Esophagus (tissue), 2 donors: Measurements from ENCODE around the gene SFMBT2. TPM values are rescaled to one million over a fixed set of nuclear protein-coding genes. Genes with fewer than 3 reads are reported as not detected.

ENCODE experiments used
- H3K27ac ChIP-seq, 2 donors: one replicate each; pipeline ENCODE4 v1.5.1; 2013; ENCODE audit warnings: low read depth in 2 of 2, mild to moderate bottlenecking in 2 of 2, inconsistent platforms in 1 of 2, low read length in 1 of 2, moderate library complexity in 1 of 2
- H3K27me3 ChIP-seq, 2 donors: one replicate each; pipeline ENCODE4 v1.6.1; 2013; ENCODE audit warnings: low read length in 2 of 2, control low read depth in 1 of 2, mild to moderate bottlenecking in 1 of 2; ENCODE audit not compliant: insufficient read depth in 2 of 2, control insufficient read depth in 1 of 2
- H3K36me3 ChIP-seq, 2 donors: one replicate each; pipeline ENCODE4 v1.6.1; 2013; ENCODE audit warnings: low read length in 1 of 2; ENCODE audit not compliant: control insufficient read depth in 2 of 2, insufficient read depth in 2 of 2
- H3K4me1 ChIP-seq, 2 donors: one replicate each; pipeline ENCODE4 v1.6.1; 2013; ENCODE audit warnings: low read length in 1 of 2; ENCODE audit not compliant: control insufficient read depth in 2 of 2, insufficient read depth in 2 of 2
- H3K4me3 ChIP-seq, 2 donors: one replicate each; pipeline ENCODE4 v1.5.1; 2013; ENCODE audit warnings: low read length in 2 of 2, mild to moderate bottlenecking in 2 of 2, low read depth in 1 of 2, moderate library complexity in 1 of 2
- H3K9me3 ChIP-seq, 2 donors: one replicate each; pipeline ENCODE4 v1.6.1; 2013; ENCODE audit warnings: mild to moderate bottlenecking in 2 of 2, low read depth in 1 of 2, low read length in 1 of 2, moderate library complexity in 1 of 2; ENCODE audit not compliant: control insufficient read depth in 2 of 2, insufficient read depth in 1 of 2
- WGBS, 2 donors: extraction: QIAGEN DNeasy Blood & Tissue Kit; methylation state at CpG; one replicate each; pipeline ENCODE4 v1.1.7; 2013; 5-methylcytosine and 5-hydroxymethylcytosine counted together
- polyA plus RNA-seq, 2 donors: library from polyadenylated mRNA; stranded (reverse); fragments of 200-250 nt; gene quantifications; one replicate each; pipeline ENCODE4 v1.2.3, GENCODE V29; 2013
- donor health status: healthy with polysubstance abuse.
- donor health status: Bipolar disorder and iron deficiency.

The SFMBT2 gene
- polyA plus RNA-seq, 2 donors: 0.45 to 0.55 TPM

- H3K27ac ChIP-seq: no peak overlapping the region
- 59 to 71% methylated on average over 9 of the region's 9 CpGs for WGBS, 2 donors
Observed at GRCh38 chr10:7311218-7311849, 99.5 kb downstream of the SFMBT2 start.

GRCh38 chr10:7310076-7310475 lies 100.8 kb downstream of the SFMBT2 start:
- H3K4me3 ChIP-seq: no peak overlapping the region
- WGBS, 2 donors: 96 to 97% methylated on average over 8 of the region's 8 CpGs
- H3K9me3 ChIP-seq: no peaks in the 10 kb centered on the region
- no peaks in the 10 kb centered on the region for H3K4me1 ChIP-seq
- no peaks in the 10 kb centered on the region for H3K36me3 ChIP-seq
- H3K27me3 ChIP-seq: no peaks in the 10 kb centered on the region
- no peak overlapping the region for H3K27ac ChIP-seq

More at GRCh38 chr10:7311218-7311849, 99.5 kb downstream of the SFMBT2 start:
- Histone ChIP-seq H3K27me3 (no peaks in the 10 kb centered on the region), H3K9me3 (no peaks in the 10 kb centered on the region), H3K36me3 (no peaks in the 10 kb centered on the region), H3K4me1 (no peaks in the 10 kb centered on the region), H3K4me3 (no peak overlapping the region)

GRCh38 chr10:7308826-7309225 lies 102.0 kb downstream of the SFMBT2 start:
- Histone ChIP-seq H3K27ac (no peak overlapping the region), H3K27me3 (no peaks in the 10 kb centered on the region), H3K4me3 (no peak overlapping the region), H3K9me3 (no peaks in the 10 kb centered on the region), H3K36me3 (no peaks in the 10 kb centered on the region), H3K4me1 (no peaks in the 10 kb centered on the region)
- WGBS, 2 donors: 96 to 97% methylated on average over 7 of the region's 7 CpGs

GRCh38 chr10:7306616-7307015 lies 104.2 kb downstream of the SFMBT2 start:
- no peak overlapping the region for H3K27ac ChIP-seq
- no peaks in the 10 kb centered on the region for H3K27me3 ChIP-seq
- no peaks in the 10 kb centered on the region for H3K36me3 ChIP-seq
- H3K9me3 ChIP-seq: no peaks in the 10 kb centered on the region
- H3K4me3 ChIP-seq: no peak overlapping the region
- no peaks in the 10 kb centered on the region for H3K4me1 ChIP-seq

GRCh38 chr10:7306147-7306546 lies 104.7 kb downstream of the SFMBT2 start:
- H3K4me3 ChIP-seq: no peak overlapping the region
- no peaks in the 10 kb centered on the region for H3K4me1 ChIP-seq
- H3K27ac ChIP-seq: no peak overlapping the region

GRCh38 chr10:7305053-7305452 lies 105.8 kb downstream of the SFMBT2 start:
- WGBS, 2 donors: 87 to 92% methylated on average over 6 of the region's 6 CpGs
- H3K27me3 ChIP-seq: no peaks in the 10 kb centered on the region
- no peaks in the 10 kb centered on the region for H3K36me3 ChIP-seq

More at GRCh38 chr10:7306147-7306546, 104.7 kb downstream of the SFMBT2 start:
- Histone ChIP-seq H3K36me3 (no peaks in the 10 kb centered on the region), H3K27me3 (no peaks in the 10 kb centered on the region), H3K9me3 (no peaks in the 10 kb centered on the region)
- 72 to 80% methylated on average over 9 of the region's 9 CpGs for WGBS, 2 donors

GRCh38 chr10:7304110-7304509 lies 106.7 kb downstream of the SFMBT2 start:
- Histone ChIP-seq H3K36me3 (no peaks in the 10 kb centered on the region), H3K4me3 (no peak overlapping the region), H3K9me3 (no peaks in the 10 kb centered on the region), H3K27ac (no peak overlapping the region), H3K4me1 (no peaks in the 10 kb centered on the region), H3K27me3 (no peaks in the 10 kb centered on the region)
- WGBS, 2 donors: 87 to 95% methylated on average over 4 of the region's 4 CpGs

More at GRCh38 chr10:7305053-7305452, 105.8 kb downstream of the SFMBT2 start:
- H3K9me3 ChIP-seq: no peaks in the 10 kb centered on the region
- H3K4me3 ChIP-seq: no peak overlapping the region
- no peaks in the 10 kb centered on the region for H3K4me1 ChIP-seq
- H3K27ac ChIP-seq: no peak overlapping the region

- 39 to 50% methylated on average over 2 of the region's 2 CpGs for WGBS, 2 donors
Observed at GRCh38 chr10:7302930-7303557, 107.8 kb downstream of the SFMBT2 start.

GRCh38 chr10:7302392-7302906 lies 108.4 kb downstream of the SFMBT2 start:
- H3K36me3 ChIP-seq: no peaks in the 10 kb centered on the region
- 35 to 48% methylated on average over 4 of the region's 4 CpGs for WGBS, 2 donors
- H3K4me3 ChIP-seq: no peak overlapping the region
- H3K4me1 ChIP-seq: no peaks in the 10 kb centered on the region
- no peak overlapping the region for H3K27ac ChIP-seq
- H3K9me3 ChIP-seq: no peaks in the 10 kb centered on the region
- H3K27me3 ChIP-seq: no peaks in the 10 kb centered on the region

More at GRCh38 chr10:7302930-7303557, 107.8 kb downstream of the SFMBT2 start:
- Histone ChIP-seq H3K4me3 (no peak overlapping the region), H3K27me3 (no peaks in the 10 kb centered on the region), H3K9me3 (no peaks in the 10 kb centered on the region), H3K4me1 (no peaks in the 10 kb centered on the region), H3K27ac (no peak overlapping the region), H3K36me3 (no peaks in the 10 kb centered on the region)
